Pulmonary artery endothelial cell (primary cell): ENCODE data around the gene CD28. TPM values are rescaled to one million over a fixed set of nuclear protein-coding genes. Genes with fewer than 3 reads are reported as not detected.

Experiments
- DNase-seq: peaks from one replicate; pipeline ENCODE4 v3.0.0-alpha.2; 2011; ENCODE audit warnings: low read depth, low spot score
- total RNA-seq: library from RNA; depleted of rRNA; stranded (reverse); fragments of >200 nt; gene quantifications from 2 replicates; pipeline ENCODE4 v1.2.3, GENCODE V29; 2014

The CD28 gene
- total RNA-seq, 1 donor from 2014 or later: 0.07 TPM

DNA sequence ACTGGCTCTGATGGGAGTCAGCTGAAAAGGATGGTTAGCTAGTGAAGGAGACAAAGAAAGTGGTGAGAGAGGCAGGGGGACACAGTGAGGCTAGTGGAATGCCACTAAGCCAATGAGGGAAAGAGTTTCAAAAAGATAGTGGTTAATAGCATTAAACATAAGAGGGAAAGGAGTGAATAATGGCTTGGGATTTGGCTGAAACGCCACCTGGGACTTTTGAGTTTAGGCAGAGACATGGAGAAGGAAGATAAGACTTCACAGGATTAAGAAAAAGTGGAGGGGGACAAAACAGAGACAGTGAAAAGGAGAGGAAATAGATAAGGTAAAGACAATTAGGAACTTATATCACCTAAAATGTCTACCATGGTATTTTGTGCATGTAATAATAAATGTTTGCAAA is 6.9 kb downstream of the CD28 start:
- DNase-seq: no peak

DNA sequence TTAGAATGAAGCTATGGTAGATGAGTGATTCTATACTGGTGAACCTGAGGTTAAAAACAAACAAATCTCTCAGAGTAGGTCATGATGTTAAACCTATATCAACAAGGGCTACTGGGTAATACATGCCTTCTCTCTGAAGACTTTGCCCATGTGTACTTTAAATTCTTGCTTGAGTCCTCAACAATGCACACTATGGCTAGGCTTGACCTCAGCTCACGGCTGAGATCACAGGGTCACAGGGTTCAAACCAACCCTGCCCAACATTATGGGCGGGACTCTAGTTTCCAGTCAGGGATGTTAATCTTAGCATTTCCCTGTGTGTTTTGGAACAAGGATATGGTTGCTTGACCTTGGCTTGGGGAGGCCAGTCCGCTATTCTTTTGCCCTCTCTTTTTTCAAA is 7.7 kb downstream of the CD28 start:
- no peak for DNase-seq

DNA sequence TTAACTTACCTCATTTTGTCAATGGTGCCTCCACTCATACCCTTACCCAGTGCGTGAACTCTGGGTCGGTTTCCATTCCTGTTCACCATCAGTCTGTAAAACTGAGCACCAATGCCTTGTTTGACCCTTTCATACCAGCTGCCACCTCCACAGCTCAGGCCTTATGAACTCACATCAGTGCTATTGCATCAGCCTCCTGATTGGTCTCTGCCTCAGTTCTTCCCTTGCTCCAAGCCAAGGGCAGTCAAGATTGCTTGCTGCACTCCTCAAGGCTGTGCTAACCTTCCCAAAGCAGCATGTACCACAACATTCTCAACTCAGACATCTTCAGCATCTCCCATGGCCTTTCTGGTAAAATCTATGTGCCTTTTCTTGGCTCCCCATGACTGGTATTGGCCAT is 9.3 kb downstream of the CD28 start:
- no peak for DNase-seq

- DNase-seq: peak; percentile 72
These were observed 11.6 kb downstream of the CD28 start for GRCh38 chr2:203718087-203718486.

DNA sequence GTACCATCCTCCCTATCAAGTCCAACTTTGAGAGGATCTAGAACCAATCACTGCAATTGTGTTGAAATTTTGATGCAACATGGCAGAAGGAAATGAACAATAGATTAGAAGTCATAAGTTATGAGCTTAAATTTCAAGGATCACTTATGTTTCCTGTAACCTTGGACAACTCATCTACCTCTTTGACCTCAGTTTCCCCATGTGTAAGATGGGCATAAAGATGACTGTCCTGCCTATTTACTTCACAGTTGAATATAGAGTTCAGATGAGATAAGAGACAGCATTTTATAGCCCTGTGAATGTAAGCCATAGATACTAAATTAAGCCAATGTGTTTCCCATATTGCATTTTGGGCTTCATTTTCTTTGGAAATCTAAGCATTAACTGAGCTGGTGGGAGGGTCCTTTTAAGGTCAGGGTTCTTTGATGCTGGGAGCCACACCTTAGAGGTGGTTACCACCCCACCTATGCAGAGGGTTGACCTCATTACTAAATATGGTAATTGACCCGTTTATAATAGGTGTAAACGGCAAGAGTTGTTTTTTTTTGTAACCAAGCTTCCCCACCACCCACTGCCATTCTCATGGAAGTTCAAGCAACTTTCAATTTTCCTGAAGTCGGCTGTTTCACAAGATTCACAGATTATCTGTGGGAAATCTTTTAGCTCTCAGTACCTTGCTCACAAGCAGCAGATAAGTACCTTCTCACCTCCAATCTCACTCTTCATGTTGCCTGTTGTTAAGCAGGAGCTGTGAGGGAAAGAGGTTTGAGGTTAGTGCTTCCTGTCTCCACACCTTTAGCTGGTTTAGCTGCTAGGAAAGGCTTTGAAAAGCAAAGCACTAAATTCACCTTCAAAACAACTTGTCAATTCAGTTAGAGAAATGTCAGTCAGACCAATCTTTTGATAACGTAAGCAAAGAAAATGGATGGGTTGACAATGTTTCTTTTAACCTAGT is 13.3 kb downstream of the CD28 start:
- DNase-seq: no peak

DNA sequence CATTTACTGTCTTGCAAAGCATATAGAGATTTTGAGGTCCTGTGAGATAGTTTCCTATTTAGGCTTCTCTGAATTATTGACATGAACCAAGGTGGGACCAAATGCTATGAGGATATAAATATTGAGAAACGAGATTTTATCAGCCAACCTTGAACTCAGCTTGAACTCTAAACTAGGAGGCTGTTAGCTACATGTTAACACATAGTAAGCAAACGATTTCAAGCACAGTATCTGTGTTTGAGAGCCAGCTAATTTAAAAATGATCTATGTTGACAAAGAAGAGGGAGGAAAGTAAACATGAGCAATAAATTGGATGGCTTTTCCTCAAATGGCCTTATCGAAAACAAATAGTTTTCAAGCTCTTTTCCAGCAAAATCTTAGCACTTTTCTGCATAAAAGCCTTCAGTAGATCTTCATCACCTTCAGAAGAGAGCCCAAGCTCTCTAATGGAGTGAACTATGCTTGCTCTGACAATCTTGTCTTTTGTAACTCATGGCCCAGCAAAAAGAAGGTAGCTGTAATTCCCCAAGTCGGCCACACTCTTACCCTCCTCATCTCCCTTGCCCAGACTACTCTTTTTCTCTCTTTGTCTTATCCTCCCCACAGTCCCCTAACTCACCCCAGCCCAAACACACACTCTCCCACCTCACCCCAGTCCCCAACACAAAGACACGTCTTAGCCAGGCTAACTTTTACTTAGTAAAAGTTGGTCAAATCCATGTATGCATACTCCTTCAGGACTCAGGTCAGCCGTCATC is 14.7 kb downstream of the CD28 start:
- DNase-seq: no peak

GRCh38 chr2:203721781-203722300 is 15.4 kb downstream of the CD28 start:
- no peak for DNase-seq

GRCh38 chr2:203722411-203722810 is 16.0 kb downstream of the CD28 start:
- no peak for DNase-seq

DNA sequence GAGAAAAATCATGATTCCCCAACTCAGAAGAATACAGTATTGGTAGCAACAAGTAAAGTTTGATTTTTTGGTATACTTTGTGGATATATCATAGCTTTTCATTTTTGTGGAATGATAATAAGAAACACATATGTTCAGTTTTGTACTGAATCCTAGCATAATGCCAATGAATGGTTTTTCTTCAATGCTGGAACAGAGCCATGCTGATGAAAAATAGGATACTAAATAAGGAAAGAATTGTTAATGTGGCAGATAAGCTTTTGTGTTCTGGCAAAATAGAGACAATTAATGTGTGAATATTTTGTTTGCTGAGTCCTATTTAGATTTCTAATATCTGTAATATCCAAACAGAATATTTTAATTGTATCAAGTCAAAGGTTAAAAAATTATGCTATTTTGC is 21.9 kb downstream of the CD28 start:
- DNase-seq: no peak

DNA sequence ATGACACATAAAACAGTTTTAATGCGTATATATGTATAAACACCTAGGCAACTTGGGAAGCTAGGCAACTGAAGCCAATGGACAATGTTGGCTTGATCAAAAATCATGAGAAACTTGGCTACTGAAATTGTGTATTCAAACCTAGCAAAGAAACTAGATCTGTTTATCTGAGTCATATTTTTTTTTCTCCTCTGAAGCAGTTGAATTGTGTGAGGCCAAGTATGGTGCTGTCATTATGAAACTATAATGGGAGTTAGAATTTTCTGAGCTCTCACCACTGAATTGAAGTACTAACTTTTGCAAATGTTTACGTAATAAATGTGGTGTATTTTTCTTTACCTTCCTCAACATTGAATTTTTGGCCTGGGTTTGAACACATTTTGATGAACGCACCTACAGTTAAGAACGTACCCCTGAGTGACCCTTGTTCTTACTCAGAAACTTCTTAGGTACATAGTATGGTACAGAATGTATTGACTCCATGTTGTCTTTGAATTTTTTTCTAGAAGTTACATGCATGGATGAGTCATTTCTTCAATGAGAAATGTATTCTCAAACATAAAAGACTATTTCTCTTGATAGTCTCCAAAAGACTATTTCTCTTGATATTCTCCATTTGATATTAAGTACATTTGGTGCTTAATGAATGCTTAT is 23.8 kb downstream of the CD28 start:
- DNase-seq: no peak

DNA sequence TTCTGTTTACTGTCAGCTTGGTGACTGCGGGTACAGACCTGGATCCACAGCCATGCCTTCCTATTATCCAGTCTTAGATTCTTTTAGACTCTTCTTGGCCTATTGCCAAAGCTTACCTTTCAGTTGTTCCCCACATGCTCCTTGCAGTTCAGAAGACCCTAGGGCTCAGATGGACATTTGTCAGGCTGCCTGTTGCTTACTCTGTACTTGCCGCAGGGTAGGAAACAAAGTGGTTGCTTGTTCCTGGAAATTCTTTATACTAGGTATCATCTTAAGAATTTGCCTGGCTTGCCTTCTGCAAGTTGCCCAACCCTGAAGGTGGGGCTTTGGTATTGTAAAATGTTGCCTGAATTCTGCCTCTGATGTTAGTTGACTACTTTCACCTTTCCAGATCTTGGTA is 24.4 kb downstream of the CD28 start:
- DNase-seq: no peak

DNA sequence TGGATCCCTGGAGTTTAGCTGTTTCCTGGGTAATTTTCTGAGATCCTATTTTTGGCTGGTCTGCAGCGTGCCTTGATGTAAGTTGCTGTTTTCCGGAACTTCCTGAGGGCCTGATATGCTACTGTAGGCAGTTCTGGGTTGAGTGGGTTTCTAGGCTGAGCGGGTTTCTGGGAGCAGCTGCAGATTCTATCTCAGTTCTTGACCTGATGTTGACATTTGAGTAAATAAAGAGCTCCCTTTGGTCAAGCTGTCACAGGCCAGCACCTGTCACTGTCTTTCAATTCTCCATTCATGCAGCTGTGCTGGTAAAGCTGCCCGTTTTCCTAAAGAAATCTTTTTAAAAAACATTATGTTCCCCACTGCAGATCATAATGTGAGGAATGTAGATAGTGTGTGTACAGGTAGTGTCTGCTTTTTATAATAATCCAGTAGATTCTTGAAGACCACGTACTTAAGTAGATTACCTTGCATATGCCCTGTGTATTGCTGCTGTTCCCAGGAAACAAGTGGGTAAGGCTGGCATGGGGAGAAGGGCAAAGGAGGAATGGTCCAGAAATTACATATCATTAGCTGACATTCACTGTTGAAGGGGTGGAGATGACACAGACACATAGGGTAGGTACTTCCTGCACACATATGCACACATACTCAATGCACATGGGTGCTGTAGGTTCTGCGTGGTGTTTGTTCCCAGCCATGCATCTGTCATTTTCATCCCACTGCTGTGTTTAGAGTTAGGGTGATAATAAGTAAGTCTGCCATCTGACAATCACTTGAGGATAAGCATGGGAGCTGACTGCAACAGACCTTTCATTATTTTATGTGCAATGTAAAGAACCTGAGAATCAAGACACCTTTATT is 25.9 kb downstream of the CD28 start:
- no peak for DNase-seq

DNA sequence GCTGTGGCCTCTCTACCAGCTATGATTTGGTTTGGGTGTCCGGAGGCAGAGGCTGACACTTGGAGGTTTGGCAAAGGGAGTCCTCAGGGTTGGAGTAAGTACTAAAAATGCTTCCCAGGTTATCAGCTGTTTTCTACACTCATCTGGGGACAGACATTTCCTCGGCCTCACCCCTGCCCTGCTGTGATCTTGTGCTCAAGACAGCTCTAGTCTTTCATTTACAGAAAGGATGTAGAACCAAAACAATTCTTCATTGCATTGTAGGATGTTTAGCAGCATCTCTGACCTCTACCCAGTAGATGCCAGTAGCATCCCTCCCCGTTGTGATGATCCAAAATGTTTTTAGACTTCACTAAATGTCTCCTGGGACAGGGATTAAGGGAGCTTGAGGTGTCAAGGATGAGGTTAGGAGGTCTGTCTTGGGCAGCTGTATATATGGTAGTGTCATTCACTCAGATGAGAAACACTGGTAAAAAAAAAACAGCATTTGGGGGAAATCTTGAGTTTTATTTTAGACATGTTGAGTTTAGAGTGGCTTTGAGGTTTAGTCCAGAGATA is 26.6 kb downstream of the CD28 start:
- no peak for DNase-seq

- no peak for DNase-seq
These were observed 27.2 kb downstream of the CD28 start for GRCh38 chr2:203733684-203734083.

- no peak for DNase-seq
These were observed 28.0 kb downstream of the CD28 start for GRCh38 chr2:203734276-203734983.

- DNase-seq: no peak
These were observed 30.9 kb downstream of the CD28 start for GRCh38 chr2:203737360-203737759.

DNA sequence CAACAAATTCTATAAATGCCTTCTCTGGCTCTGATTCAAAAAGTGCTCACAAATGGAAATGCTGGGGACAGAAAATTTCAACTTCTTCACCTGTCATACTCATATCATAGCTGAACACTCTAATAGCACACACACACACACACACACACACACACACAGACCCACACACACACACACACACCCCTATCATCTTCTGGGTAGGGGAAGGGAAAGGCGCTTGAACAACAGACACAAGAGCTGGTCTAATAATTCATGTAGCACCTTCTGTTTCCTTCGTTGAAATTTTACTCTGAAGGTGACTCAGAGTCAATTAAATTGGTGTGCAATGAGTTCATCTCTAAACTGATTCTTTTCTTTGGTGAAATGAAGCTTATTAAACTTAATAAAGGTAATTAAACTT is 32.9 kb downstream of the CD28 start:
- no peak for DNase-seq

DNA sequence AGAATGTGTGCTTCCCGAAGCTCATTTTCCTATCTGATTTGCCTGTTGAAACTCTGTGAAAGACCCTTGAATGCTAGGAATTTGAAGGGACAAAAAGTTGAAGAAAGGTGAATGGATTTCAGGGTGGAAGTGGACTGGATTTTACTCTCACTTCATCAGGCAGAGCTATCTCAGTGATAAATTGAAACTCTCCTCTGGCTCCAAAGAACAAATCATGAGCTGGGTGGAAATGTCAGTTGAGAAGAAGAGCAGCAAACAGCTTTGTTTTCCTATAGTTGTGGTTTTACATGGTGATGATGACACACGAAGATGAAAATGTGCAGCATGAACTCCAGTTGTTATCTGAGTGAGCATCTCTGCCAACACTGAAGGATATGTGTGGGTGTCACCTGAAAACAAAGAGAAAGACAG is 34.4 kb downstream of the CD28 start:
- DNase-seq: no peak

- DNase-seq: no peak
These were observed 35.1 kb downstream of the CD28 start for GRCh38 chr2:203741566-203741965.

DNA sequence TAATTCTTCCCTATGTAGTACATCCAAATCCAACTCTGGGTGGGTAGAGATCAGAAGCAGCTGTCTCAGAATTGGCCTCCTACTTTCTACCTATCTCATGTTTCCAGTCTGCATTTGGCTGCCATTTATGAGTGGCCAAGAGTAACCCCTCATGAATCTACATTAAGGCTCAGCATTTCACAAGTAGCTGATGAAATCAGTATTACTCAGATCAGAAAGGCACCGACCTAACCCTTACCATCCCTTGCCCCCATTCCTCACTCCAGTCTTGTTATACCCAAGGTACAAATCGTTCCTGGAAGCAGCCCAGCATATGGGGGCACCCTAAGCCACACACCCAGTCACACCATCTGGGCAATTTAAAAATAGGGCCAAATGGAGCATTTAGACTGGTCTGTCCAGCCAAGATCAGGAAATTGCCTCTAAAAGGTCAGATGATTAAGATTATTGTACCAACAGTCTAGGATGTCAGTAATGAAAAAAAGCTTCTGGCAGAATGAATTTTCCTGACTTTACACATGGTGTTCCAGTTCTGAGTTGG is 37.1 kb downstream of the CD28 start:
- no peak for DNase-seq
